ENCODE measurements around the gene NEMP2.

Gene NEMP2

DNA sequence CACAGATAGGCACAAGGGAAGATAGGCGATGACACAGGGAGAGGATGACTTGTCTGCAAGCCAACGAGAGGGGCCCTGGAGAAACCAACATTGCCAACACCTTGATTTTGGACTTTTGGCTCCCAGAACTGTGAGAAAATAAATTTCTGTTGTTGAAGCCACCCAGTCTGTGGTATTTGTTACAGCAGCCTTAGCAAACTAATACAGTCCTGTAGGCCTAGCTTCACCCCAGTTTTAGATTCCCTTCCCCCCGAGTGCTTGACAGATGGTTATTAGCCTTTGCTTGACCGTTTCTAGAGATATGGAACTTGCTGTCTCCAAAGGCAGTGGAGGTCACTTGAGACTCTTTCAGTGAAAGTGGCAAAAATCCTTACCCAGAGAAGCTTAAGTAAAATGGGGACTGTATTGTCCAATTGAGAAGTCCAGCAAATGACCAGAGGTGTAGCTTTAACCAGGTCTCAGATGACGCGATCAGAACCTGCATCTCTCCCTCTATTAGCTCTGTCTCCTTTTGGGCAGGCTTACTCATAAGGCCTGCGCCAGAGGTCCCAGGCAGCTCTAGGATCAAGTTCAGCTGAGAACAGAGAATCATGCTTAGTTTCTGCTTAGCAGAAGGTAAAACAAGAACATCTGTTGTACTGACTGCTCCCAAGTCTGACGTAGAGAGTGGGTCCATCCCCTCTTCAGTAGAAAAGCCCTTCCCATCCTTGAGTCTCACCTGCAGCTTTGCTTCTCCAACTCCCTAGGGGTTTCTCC lies 76.0 kb downstream of the NEMP2 start:
- in situ Hi-C loops (cut with MboI; ENCODE audit: low sequenced_read_pairs): no loop called here

- in situ Hi-C loops (cut with MboI; ENCODE audit: low sequenced_read_pairs): no loop called here
Observed at GRCh38 chr2:190457256-190457655, 77.3 kb downstream of the NEMP2 start.

DNA sequence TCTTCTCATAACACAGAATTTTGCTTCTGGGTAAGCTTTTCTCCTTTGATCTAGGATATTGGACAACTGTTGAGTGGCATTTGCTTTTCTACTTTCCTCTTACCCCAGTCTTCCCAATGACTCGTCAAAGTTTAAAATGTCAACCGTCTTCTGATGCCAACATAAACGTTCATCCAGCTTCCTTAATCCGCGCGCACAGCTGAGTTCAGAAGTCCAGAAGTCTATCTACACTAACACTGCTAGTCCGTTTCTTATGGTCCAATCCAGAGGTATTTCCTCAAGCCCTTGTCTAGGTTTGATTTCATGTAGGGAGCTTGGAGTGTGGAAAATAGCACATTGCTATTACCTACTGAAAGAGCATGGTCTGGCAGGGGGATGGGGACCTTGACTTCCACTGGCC lies 77.7 kb downstream of the NEMP2 start:
- in situ Hi-C loops (cut with MboI; ENCODE audit: low sequenced_read_pairs): no loop called here

DNA sequence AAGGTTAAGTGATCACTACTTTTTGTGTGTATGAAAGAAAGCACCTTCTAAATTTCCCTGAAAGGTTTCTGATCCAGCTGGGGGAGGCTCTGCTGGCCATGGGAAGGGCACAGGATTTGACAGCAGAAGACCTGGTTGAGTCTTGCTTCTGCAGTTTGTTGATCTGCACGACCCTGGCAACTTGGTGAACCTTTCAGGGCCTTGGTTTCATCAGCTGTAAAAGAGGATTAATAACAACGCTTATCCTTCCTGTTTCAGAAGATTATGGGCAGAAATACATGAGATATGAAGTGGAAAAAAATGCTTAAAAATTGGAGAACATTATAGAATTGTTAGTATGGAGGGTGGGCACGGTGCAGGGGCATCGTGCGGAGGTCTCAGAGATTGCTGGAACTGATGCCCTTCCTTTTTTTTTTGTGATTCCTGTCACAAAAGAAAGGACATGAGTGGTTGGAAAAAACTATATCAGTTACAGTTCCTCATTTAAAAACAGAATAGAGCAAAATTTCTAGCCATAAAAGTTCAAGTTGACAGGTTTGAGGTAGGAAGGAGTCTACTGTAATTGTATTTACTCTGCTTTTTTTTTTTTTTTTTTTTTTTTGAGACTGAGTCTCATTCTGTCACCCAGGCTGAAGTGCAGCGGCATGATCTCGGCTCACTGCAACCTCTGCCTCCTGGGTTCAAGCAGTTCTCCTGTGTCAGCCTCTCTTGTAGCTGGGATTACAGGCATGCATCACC lies 79.0 kb downstream of the NEMP2 start:
- in situ Hi-C loops (cut with MboI; ENCODE audit: low sequenced_read_pairs): no loop called here

GRCh38 chr2:190454795-190455194 lies 79.7 kb downstream of the NEMP2 start:
- in situ Hi-C loops (cut with MboI; ENCODE audit: low sequenced_read_pairs): no loop called here
